Activated CD8-positive, alpha-beta memory T cell treated with anti-CD3 and anti-CD28 coated beads, Interleukin-2, amount 50 U/mL, for 1 hour (primary cell): ENCODE results near the gene CDC42EP4.

ENCODE experiments used
- DNase-seq: peaks from one replicate; pipeline ENCODE4 v3.0.0-alpha.2; 2020; ENCODE audit errors: extremely low read depth

The CDC42EP4 gene

DNA sequence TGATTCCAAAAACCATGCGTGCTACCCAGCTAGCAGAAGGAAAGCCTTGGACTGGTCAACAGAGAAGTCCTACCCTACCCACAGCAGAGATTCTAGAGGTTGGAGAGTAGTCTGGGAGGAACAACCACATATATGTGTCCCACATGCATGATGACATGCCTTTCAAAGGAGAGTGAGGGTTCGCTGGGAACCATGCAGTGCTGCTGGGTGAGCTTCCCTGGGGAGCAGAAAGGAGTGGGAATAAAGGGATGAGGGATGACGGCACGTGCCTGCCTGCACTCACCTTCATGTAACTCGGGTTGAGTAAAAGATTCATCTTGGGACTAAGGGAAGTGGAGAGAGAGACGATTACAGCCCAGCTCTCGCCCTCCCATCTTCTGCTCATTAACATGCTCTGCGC lies 59.9 kb downstream of the CDC42EP4 start:
- no peak for DNase-seq

DNA sequence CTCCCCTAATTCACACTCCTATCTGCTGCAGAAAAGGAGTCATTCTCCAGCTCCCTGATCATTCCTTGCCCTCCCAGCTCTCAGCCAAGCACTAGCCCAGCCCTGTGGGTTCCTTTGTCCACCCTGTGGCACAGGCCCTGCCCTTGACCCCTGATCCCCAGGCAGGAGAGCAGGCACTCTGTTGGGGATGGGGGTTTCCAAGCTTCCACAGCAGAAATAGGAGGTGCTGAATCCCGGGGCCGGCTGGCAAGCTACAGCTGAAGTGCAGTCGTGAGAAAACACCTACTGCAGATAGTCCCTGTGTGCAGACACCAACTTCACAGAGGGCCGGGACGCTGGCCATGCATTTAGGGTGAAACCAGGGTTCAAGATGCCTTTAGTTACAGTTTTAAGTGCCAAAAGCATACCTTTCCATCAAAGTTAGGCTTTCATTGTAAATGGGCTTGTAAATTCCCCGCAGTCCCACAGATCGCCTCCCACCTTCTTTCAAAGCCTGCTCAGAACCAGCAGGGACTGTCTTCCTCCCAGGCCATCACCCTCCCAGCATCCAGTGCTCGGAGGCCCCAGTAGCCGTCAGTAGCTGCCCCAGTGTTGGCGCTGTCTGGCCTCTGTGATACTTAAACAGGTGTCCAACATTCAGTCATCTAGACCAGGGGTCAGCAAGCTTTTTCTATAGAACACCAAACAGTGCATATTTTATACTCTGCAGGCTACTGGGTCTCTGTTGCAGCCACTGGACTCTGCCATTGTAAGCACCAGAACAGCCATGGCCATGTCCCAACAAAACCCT lies 60.8 kb downstream of the CDC42EP4 start:
- DNase-seq, result no peak

DNA sequence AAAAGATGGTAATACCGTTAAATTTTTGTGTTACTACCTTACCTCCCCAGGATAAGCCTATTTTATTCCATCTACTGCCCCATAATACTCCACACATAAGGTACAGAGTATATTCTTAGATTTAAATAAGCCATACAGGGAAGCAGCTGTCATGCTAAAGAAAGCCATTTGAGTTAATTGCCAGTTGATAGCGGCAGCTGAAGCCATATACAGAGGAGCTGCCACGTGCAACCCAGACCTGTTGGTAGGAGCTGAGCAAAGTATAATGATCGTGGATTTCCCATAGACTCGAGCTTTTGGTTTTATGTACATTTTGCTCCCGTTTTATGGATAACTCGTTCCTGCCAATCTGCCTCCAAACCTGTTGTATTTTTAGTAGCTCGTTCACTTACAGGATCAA lies 62.1 kb downstream of the CDC42EP4 start:
- no peak for DNase-seq

DNA sequence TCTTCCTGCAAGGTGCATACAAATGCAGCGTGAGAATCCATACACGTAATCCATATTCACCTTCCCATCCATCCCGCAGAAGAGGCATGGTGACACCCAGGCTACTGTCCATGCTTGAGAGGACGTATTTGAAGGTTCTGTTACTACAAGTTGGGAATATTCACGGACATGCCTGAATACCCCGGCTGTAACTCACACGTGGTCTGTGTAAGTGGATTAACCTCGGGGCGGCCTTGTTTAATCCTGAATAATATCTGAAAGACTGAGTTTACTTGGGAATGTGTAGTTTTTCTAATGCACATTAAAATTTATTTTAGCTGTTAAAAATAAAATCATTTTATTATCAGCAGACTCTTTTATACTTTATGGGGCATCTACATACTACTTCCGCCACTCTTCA lies 63.3 kb downstream of the CDC42EP4 start:
- no peak for DNase-seq

DNA sequence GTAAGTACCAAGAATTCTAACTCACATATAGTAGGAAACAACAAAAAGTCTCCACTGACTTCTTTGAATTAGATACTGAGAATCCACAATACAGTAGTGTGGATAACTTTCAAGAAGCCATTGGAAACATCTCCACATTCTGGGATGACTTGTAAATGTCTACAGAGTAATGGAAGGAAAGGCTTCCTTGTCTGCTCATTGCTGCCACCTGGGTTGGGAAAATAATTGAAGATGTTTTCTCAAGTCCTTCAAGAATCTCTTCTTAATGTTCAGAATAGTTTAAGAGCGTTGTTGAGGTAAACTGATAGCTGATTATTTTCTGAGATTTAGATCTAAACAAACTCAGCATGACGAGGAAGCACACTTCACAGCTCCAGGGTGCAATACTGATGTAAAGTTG lies 64.1 kb downstream of the CDC42EP4 start:
- DNase-seq, result no peak

DNA sequence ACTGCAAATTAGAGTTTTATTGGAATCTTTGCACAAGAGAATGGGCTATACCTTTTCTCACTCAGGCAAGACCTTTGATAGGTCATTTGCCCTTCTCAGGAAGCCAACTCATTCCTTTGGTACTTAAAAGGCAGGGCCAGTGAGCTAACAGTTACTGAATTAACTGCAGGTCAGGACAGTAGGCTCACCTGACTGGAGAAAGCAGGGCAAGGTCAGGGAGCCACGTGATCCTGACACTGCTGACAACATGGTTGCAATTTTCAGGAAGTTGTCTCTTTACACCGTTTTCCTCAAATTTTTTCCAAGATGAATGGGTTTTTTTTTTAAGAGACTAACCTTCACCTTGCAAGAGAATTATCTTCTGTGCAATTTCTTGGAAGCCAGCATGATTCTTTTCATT lies 71.2 kb downstream of the CDC42EP4 start:
- DNase-seq, result no peak

DNA sequence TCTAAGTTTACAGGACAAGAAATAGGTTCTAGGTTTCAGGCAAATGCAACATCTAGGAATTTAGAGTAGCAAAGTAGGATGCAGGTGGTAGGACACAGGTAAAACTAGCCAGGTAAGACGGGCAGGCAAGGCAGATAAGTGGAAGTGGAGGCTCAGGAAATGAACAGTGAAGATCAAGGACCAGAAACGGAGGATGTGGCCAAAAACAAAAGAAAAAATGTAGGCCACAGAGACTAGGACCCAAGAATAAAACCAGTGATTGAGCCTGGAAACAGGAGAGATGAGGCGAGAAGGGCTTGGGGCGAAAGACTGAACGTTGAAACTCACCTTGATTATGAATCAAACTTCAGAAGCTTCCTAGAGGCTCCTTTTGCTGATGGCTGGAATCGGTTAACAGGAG lies 74.1 kb downstream of the CDC42EP4 start:
- DNase-seq, result no peak

DNA sequence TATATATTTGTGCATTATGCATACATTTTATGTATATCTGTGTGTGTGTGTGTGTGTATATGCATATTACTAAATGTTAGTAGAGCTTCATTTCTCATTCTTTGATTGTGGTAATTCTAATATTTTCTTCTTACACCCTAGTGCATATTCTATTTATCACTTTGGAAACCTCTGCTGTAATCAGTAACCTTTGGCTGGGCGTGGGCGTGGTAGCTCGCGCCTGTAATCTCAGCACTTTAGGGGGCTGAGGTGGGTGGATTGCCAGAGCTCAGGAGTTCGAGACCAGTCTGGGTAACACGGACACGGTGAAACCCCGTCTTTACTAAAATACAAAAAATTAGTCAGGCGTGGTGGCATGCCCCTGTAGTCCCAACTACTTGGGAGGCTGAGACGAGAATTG lies 77.1 kb downstream of the CDC42EP4 start:
- no peak for DNase-seq
